Stimulated activated naive CD8-positive, alpha-beta T cell treated with anti-CD3 and anti-CD28 coated beads, Interleukin-15, Interleukin-2, amounts not matched to agents 100 ng/mL and 50 ng/mL, for 24 hours (primary cell): ENCODE measurements around the gene CASZ1.

Experiments
- H3K27ac Mint-ChIP-seq: one replicate; pipeline ENCODE4 v1.8.0; 2021; ENCODE audit warnings: mild to moderate bottlenecking, mixed read lengths
- H3K27me3 Mint-ChIP-seq: one replicate; pipeline ENCODE4 v1.8.0; 2021; ENCODE audit warnings: mixed read lengths
- H3K36me3 Mint-ChIP-seq: one replicate; pipeline ENCODE4 v1.8.0; 2021; ENCODE audit warnings: low read depth, mixed read lengths
- H3K4me1 Mint-ChIP-seq: one replicate; pipeline ENCODE4 v1.8.0; 2021; ENCODE audit warnings: low read depth, mixed read lengths
- H3K4me3 Mint-ChIP-seq: one replicate; pipeline ENCODE4 v1.8.0; 2021; ENCODE audit warnings: mild to moderate bottlenecking, mixed read lengths
- H3K9me3 Mint-ChIP-seq: one replicate; pipeline ENCODE4 v1.8.0; 2021; ENCODE audit warnings: mixed read lengths

Gene CASZ1

DNA sequence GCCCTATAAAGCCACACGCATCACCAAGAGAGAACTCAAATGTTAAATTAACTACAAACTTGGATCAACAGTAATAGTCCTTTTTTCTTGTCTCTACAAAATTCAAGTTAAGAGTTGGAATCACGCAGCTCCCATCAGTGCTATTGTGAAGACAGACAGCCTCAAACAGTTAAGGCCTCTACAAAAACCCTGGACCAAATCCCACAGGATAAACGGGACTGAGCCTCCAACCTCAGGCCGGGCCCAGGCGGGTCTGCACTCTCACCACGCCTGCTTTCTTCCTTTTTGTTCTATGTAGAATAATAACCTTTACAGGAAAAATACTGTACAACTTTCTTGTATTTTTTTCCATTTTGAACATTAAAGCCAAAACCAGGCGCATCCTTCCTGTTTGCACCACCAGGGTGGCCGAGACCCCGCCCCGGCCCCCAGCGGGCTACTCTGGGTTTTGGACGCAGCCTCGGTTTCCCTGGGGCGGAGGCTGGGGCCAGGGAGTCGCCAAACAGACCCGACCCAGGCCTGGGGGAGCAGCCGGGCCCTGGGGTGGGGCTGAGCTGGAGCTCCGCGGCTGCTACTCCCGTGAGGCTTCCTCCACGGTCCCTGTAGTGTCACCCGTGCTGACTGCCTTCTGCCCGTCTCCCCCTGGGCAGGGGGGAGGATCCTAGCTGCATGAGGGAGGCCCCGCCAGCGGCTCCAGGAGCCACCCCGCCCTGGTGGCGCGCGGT, 158.4 kb downstream of the CASZ1 start:
- Mint-ChIP-seq H3K9me3 (no peaks in the 10 kb centered on the region), H3K27me3 (no peaks in the 10 kb centered on the region), H3K36me3 (peaks cover 5% of the 10 kb centered on the region), H3K4me1 (peaks cover 3% of the 10 kb centered on the region), H3K4me3 (no peak overlapping the region), H3K27ac (no peak overlapping the region)

- Mint-ChIP-seq H3K9me3 (no peaks in the 10 kb centered on the region), H3K27me3 (no peaks in the 10 kb centered on the region), H3K36me3 (peaks cover 5% of the 10 kb centered on the region), H3K4me3 (no peak overlapping the region), H3K4me1 (peaks cover 3% of the 10 kb centered on the region), H3K27ac (no peak overlapping the region)
Measured at GRCh38 chr1:10637400-10637799, 159.0 kb downstream of the CASZ1 start.

DNA sequence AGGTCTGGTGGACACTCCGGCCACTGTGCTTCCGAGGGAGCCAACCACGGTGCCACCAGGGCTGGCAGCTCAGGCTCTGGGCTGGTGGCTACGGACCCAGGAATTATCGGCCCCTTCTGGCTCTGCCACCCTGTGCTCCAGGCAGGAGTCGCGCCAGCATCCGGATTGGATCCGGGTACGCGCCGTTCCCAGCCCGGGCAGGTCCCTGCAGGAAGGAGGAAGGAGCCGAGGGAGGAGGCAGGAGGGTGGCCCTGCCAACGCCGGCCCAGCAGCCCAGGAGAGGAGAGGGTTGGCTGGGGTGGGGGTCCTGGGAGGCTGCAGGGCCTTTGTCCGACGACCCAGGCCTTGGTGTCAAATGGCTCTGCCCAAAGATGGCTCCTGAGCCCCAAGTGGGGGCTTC, 160.5 kb downstream of the CASZ1 start:
- Mint-ChIP-seq H3K27me3 (no peaks in the 10 kb centered on the region), H3K27ac (no peak overlapping the region)

GRCh38 chr1:10635085-10635896, 161.2 kb downstream of the CASZ1 start:
- Mint-ChIP-seq H3K27ac (no peak overlapping the region), H3K27me3 (no peaks in the 10 kb centered on the region), H3K4me1 (peaks cover 3% of the 10 kb centered on the region), H3K9me3 (no peaks in the 10 kb centered on the region), H3K4me3 (no peak overlapping the region), H3K36me3 (peaks cover 5% of the 10 kb centered on the region)

More for the DNA sequence above, 160.5 kb downstream of the CASZ1 start:
- Mint-ChIP-seq H3K36me3 (peaks cover 5% of the 10 kb centered on the region), H3K4me3 (no peak overlapping the region), H3K4me1 (peaks cover 3% of the 10 kb centered on the region), H3K9me3 (no peaks in the 10 kb centered on the region)

- Mint-ChIP-seq H3K4me3 (no peak overlapping the region), H3K4me1 (peaks cover 3% of the 10 kb centered on the region), H3K9me3 (no peaks in the 10 kb centered on the region), H3K36me3 (peaks cover 3% of the 10 kb centered on the region), H3K27ac (no peak overlapping the region), H3K27me3 (no peaks in the 10 kb centered on the region)
Measured at GRCh38 chr1:10634428-10635084, 161.9 kb downstream of the CASZ1 start.

DNA sequence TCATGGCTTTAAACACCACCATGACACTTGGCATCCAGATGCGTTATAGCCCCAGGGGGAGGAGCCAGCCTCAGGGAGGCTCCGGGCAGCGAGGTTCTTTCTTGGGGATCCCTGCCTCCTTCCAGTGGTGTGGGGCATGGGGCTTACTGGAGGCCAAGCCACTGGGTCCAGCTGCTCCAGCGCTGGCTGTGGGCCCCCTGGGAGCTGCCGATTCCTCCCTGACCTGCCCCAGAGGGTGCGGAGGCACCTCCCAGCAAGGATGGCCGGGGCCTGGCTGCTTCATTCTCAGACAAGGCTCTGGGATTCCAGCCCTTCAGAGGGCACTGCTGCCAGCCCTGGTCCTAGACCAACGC, 162.4 kb downstream of the CASZ1 start:
- H3K36me3 Mint-ChIP-seq, result no peaks in the 10 kb centered on the region
- no peak overlapping the region for H3K4me3 Mint-ChIP-seq
- peaks cover 3% of the 10 kb centered on the region for H3K4me1 Mint-ChIP-seq
- no peak overlapping the region for H3K27ac Mint-ChIP-seq
- no peaks in the 10 kb centered on the region for H3K27me3 Mint-ChIP-seq
- no peaks in the 10 kb centered on the region for H3K9me3 Mint-ChIP-seq

GRCh38 chr1:10633416-10633815, 163.0 kb downstream of the CASZ1 start:
- Mint-ChIP-seq H3K4me3 (no peak overlapping the region), H3K9me3 (no peaks in the 10 kb centered on the region), H3K36me3 (no peaks in the 10 kb centered on the region), H3K4me1 (peaks cover 3% of the 10 kb centered on the region), H3K27me3 (no peaks in the 10 kb centered on the region), H3K27ac (no peak overlapping the region)

GRCh38 chr1:10632691-10633090, 163.8 kb downstream of the CASZ1 start:
- Mint-ChIP-seq H3K27ac (no peak overlapping the region), H3K27me3 (no peaks in the 10 kb centered on the region), H3K36me3 (no peaks in the 10 kb centered on the region), H3K4me1 (peaks cover 1% of the 10 kb centered on the region), H3K4me3 (no peak overlapping the region), H3K9me3 (no peaks in the 10 kb centered on the region)

GRCh38 chr1:10631811-10632593, 164.4 kb downstream of the CASZ1 start:
- H3K9me3 Mint-ChIP-seq, result no peaks in the 10 kb centered on the region
- no peak overlapping the region for H3K4me3 Mint-ChIP-seq
- no peaks in the 10 kb centered on the region for H3K4me1 Mint-ChIP-seq
- no peaks in the 10 kb centered on the region for H3K36me3 Mint-ChIP-seq
- no peak overlapping the region for H3K27ac Mint-ChIP-seq
- H3K27me3 Mint-ChIP-seq, result no peaks in the 10 kb centered on the region

- no peaks in the 10 kb centered on the region for H3K36me3 Mint-ChIP-seq
- H3K4me1 Mint-ChIP-seq, result no peaks in the 10 kb centered on the region
- H3K9me3 Mint-ChIP-seq, result no peaks in the 10 kb centered on the region
- H3K27me3 Mint-ChIP-seq, result no peaks in the 10 kb centered on the region
- no peak overlapping the region for H3K27ac Mint-ChIP-seq
- no peak overlapping the region for H3K4me3 Mint-ChIP-seq
Measured at GRCh38 chr1:10631121-10631810, 165.2 kb downstream of the CASZ1 start.

GRCh38 chr1:10630661-10631120, 165.8 kb downstream of the CASZ1 start:
- Mint-ChIP-seq H3K27ac (no peak overlapping the region), H3K4me1 (no peaks in the 10 kb centered on the region), H3K4me3 (no peak overlapping the region), H3K9me3 (no peaks in the 10 kb centered on the region), H3K36me3 (no peaks in the 10 kb centered on the region), H3K27me3 (no peaks in the 10 kb centered on the region)

DNA sequence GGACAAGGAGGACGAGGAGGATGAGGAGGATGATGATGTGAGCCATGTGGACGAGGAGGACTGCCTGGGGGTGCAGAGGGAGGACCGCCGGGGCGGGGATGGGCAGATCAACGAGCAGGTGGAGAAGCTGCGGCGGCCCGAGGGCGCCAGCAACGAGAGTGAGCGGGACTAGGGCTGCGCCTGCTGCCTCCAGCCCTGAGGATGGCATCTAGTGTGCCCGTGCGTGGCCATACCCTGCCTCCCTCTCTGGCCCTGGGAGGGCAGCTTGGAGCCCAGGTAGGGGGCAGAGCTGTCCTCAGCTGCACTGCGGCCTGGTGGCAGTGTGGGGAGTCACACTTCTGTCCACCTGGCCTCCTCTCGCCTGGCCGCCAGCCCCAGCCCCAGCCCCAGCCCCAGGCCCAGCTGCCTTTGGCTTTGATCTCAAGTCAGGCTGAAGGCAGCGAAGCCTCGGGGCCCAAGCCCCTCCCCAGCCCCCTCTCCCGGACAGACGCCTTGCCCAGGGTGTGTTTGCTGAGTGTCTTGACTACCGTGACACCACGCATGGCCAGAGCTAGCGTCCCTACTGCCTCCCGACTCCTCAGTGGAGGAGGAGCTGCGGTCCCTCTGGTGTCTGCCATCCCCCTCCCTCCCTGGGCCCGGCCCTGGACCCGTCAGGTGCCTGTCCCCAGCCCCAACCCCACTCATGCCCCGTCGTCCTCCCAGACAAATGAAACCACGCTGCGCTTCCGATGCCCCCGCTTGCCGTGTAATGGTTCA, 166.5 kb downstream of the CASZ1 start:
- Mint-ChIP-seq H3K27me3 (no peaks in the 10 kb centered on the region), H3K9me3 (no peaks in the 10 kb centered on the region), H3K36me3 (no peaks in the 10 kb centered on the region), H3K4me1 (no peaks in the 10 kb centered on the region), H3K4me3 (no peak overlapping the region), H3K27ac (no peak overlapping the region)

- no peak overlapping the region for H3K27ac Mint-ChIP-seq
Measured at GRCh38 chr1:10629091-10629815, 167.2 kb downstream of the CASZ1 start.

More at GRCh38 chr1:10629091-10629815, 167.2 kb downstream of the CASZ1 start:
- H3K4me1 Mint-ChIP-seq, result no peaks in the 10 kb centered on the region
- no peaks in the 10 kb centered on the region for H3K27me3 Mint-ChIP-seq
- no peak overlapping the region for H3K4me3 Mint-ChIP-seq
- no peaks in the 10 kb centered on the region for H3K9me3 Mint-ChIP-seq
- no peaks in the 10 kb centered on the region for H3K36me3 Mint-ChIP-seq
